Parathyroid adenoma (tissue), 2 donors: ENCODE results near the gene SMPD1.

ENCODE experiments used
- H2AFZ ChIP-seq: fragments of 300-600 bp; sonication (generic); one replicate; pipeline ENCODE4 v1.7.0; 2017; ENCODE audit warnings: antibody characterized with exemption, mild to moderate bottlenecking
- H3K27ac ChIP-seq: fragments of 300-600 bp; sonication (generic); one replicate; pipeline ENCODE4 v1.7.0; 2017
- H3K27me3 ChIP-seq: fragments of 300-600 bp; sonication (generic); one replicate; pipeline ENCODE4 v1.7.0; 2017; ENCODE audit warnings: low read length; ENCODE audit not compliant: control insufficient read depth, insufficient read depth
- H3K36me3 ChIP-seq: fragments of 300-600 bp; sonication (generic); one replicate; pipeline ENCODE4 v1.7.0; 2017; ENCODE audit warnings: low read length; ENCODE audit not compliant: control insufficient read depth, insufficient read depth
- H3K4me1 ChIP-seq: fragments of 300-600 bp; sonication (generic); one replicate; pipeline ENCODE4 v1.7.0; 2017; ENCODE audit warnings: control low read depth
- H3K4me2 ChIP-seq: fragments of 300-600 bp; sonication (generic); one replicate; pipeline ENCODE4 v1.7.0; 2017; ENCODE audit warnings: low read length
- H3K4me3 ChIP-seq: fragments of 300-600 bp; sonication (generic); one replicate; pipeline ENCODE4 v1.7.0; 2017; ENCODE audit warnings: low read depth, low read length
- H3K79me2 ChIP-seq: fragments of 300-600 bp; sonication (generic); one replicate; pipeline ENCODE4 v1.7.0; 2017; ENCODE audit warnings: control low read depth
- H3K9ac ChIP-seq: fragments of 300-600 bp; sonication (generic); one replicate; pipeline ENCODE4 v1.7.0; 2017; ENCODE audit warnings: mild to moderate bottlenecking
- H3K9me3 ChIP-seq: fragments of 300-600 bp; sonication (generic); one replicate; pipeline ENCODE4 v1.7.0; 2017; ENCODE audit warnings: low read length; ENCODE audit not compliant: control insufficient read depth
- CTCF ChIP-seq: fragments of 300-600 bp; sonication (generic); IDR thresholded peaks from one replicate; pipeline ENCODE4 v1.7.0; 2017; ENCODE audit warnings: antibody characterized with exemption, mild to moderate bottlenecking
- donor health status: primary hyperparathyroidism.

The SMPD1 gene

GRCh38 chr11:6410695-6411430 is 20.6 kb downstream of the SMPD1 start:
- H3K4me3 ChIP-seq = no peak overlapping the region
- no peak overlapping the region for H3K27ac ChIP-seq
- H2AFZ ChIP-seq = no peak overlapping the region
- H3K79me2 ChIP-seq = no peaks in the 10 kb centered on the region
- H3K36me3 ChIP-seq = no peaks in the 10 kb centered on the region
- H3K9ac ChIP-seq = no peak overlapping the region
- no peak for TF ChIP-seq CTCF
- no peaks in the 10 kb centered on the region for H3K4me1 ChIP-seq
- no peaks in the 10 kb centered on the region for H3K27me3 ChIP-seq
- H3K4me2 ChIP-seq = no peak overlapping the region
- H3K9me3 ChIP-seq = no peaks in the 10 kb centered on the region

GRCh38 chr11:6411594-6412031 is 21.3 kb downstream of the SMPD1 start:
- Histone ChIP-seq H2AFZ (no peak overlapping the region), H3K36me3 (no peaks in the 10 kb centered on the region), H3K27me3 (no peaks in the 10 kb centered on the region), H3K9ac (no peak overlapping the region), H3K4me3 (no peak overlapping the region), H3K4me2 (no peak overlapping the region), H3K4me1 (no peaks in the 10 kb centered on the region), H3K9me3 (no peaks in the 10 kb centered on the region), H3K27ac (no peak overlapping the region), H3K79me2 (no peaks in the 10 kb centered on the region)
- TF ChIP-seq CTCF = no peak

GRCh38 chr11:6413791-6414201 is 23.5 kb downstream of the SMPD1 start:
- TF ChIP-seq CTCF = no peak
- Histone ChIP-seq H3K9ac (no peak overlapping the region), H3K4me2 (no peak overlapping the region), H3K4me1 (no peaks in the 10 kb centered on the region), H2AFZ (no peak overlapping the region), H3K9me3 (no peaks in the 10 kb centered on the region), H3K27me3 (no peaks in the 10 kb centered on the region), H3K36me3 (no peaks in the 10 kb centered on the region), H3K27ac (no peak overlapping the region), H3K79me2 (no peaks in the 10 kb centered on the region), H3K4me3 (no peak overlapping the region)

GRCh38 chr11:6414874-6415328 is 24.6 kb downstream of the SMPD1 start:
- no peak overlapping the region for H3K9ac ChIP-seq
- H3K36me3 ChIP-seq = no peaks in the 10 kb centered on the region
- H3K27me3 ChIP-seq = no peaks in the 10 kb centered on the region
- TF ChIP-seq CTCF = no peak
- no peak overlapping the region for H3K27ac ChIP-seq
- H3K4me1 ChIP-seq = no peaks in the 10 kb centered on the region
- no peak overlapping the region for H3K4me2 ChIP-seq
- H3K4me3 ChIP-seq = no peak overlapping the region
- peaks cover 5% of the 10 kb centered on the region for H3K79me2 ChIP-seq
- no peak overlapping the region for H2AFZ ChIP-seq
- no peaks in the 10 kb centered on the region for H3K9me3 ChIP-seq

- Histone ChIP-seq H3K27ac (no peak overlapping the region), H3K27me3 (no peaks in the 10 kb centered on the region), H3K36me3 (no peaks in the 10 kb centered on the region), H2AFZ (no peak overlapping the region), H3K9ac (no peak overlapping the region), H3K4me2 (no peak overlapping the region), H3K4me3 (no peak overlapping the region), H3K4me1 (no peaks in the 10 kb centered on the region), H3K79me2 (peaks cover 6% of the 10 kb centered on the region), H3K9me3 (no peaks in the 10 kb centered on the region)
- TF ChIP-seq CTCF = no peak
Observed at GRCh38 chr11:6415797-6416196, 25.5 kb downstream of the SMPD1 start.
